ENCODE data around the gene SDR9C7.
"Not testable (repeated sequence)": the region's sequence is repeated elsewhere in the genome, so short reads cannot be mapped to it uniquely, and the experiment has no call there.

SDR9C7 gene

GRCh38 chr12:56933826-56934625 lies at the start of gene SDR9C7:
Gene SDR9C7 (minus strand): TSS chr12:56934408. CDS start chr12:56934261, 147 bp downstream.
- Mint-ChIP-seq H3K36me3 (ENCODE audit: low read depth) (no peaks in the 10 kb centered on the region), H3K9me3 (no peaks in the 10 kb centered on the region), H3K27ac (peak within 1 kb of the TSS; percentile 27), H3K27me3 (ENCODE audit: low read depth, poor library complexity) (peaks cover 25% of the 10 kb centered on the region), H3K4me3 (no peak within 1 kb of the TSS), H3K4me1 (peaks cover 35% of the 10 kb centered on the region)
- DNase-seq = no peak
- no peak for TF ChIP-seq CTCF (IDR thresholded peaks at IDR 0.05)

DNA sequence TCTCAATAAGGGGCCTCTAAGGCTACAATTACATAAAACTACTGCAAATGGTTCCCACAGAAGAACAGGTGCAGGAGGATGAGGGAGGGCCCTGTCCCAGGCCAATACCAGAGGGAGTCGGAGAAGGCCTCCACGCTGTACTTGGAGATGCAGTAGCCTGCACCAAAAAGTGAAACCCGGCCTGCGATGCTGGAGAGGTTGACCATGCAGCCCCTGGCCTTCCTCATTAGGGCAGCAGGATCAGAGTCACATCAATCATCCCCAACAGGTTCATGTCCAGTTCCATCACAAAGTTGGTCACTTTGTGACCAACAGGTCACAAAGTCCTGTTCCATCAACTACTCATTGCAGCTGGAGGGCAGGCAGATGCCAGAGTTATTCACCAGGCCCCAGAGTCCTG lies 49.2 kb upstream of the SDR9C7 start:
- Mint-ChIP-seq H3K36me3 (ENCODE audit: low read depth) (no peaks in the 10 kb centered on the region), H3K4me1 (peaks cover 6% of the 10 kb centered on the region), H3K9me3 (no peaks in the 10 kb centered on the region), H3K4me3 (no peak overlapping the region), H3K27me3 (ENCODE audit: low read depth, poor library complexity) (peaks cover 11% of the 10 kb centered on the region), H3K27ac (no peak overlapping the region)
- no peak for TF ChIP-seq CTCF (IDR thresholded peaks at IDR 0.05)
- DNase-seq = no peak

- H3K27ac Mint-ChIP-seq; H3K4me3 Mint-ChIP-seq; H3K9me3 Mint-ChIP-seq; H3K4me1 Mint-ChIP-seq; DNase-seq; H3K36me3 Mint-ChIP-seq (ENCODE audit: low read depth): not testable (repeated sequence)
- H3K27me3 Mint-ChIP-seq (ENCODE audit: low read depth, poor library complexity) = peaks cover 11% of the 10 kb centered on the region
These were observed 48.5 kb upstream of the SDR9C7 start for GRCh38 chr12:56982578-56983236.

GRCh38 chr12:56980941-56981530 lies 46.8 kb upstream of the SDR9C7 start:
- H3K4me3 Mint-ChIP-seq = no peak overlapping the region
- peaks cover 7% of the 10 kb centered on the region for H3K27me3 Mint-ChIP-seq (ENCODE audit: low read depth, poor library complexity)
- no peaks in the 10 kb centered on the region for H3K36me3 Mint-ChIP-seq (ENCODE audit: low read depth)
- H3K4me1 Mint-ChIP-seq = no peaks in the 10 kb centered on the region
- H3K27ac Mint-ChIP-seq = no peak overlapping the region
- DNase-seq = no peak
- TF ChIP-seq CTCF (IDR thresholded peaks at IDR 0.05) = no peak
- H3K9me3 Mint-ChIP-seq = no peaks in the 10 kb centered on the region

DNA sequence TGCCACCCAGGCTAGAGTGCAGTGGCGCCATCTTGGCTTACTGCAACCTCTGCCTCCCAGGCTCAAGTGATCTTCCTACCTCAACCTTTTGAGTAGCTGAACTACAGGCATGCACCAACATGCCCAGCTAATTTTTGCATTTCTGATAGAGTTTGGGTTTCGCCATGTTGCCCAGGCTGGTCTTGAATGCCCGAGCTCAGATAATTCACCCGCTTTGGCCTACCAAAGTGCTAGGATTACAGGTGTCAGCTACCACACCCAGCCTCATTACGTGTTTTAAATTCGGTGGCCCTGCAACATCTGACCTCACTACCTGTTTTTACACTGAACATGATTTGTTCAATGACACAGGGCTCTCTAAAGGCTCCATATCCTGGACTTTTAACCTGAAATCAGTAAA lies 46.1 kb upstream of the SDR9C7 start:
- no peak overlapping the region for H3K27ac Mint-ChIP-seq
- no peaks in the 10 kb centered on the region for H3K9me3 Mint-ChIP-seq
- no peaks in the 10 kb centered on the region for H3K36me3 Mint-ChIP-seq (ENCODE audit: low read depth)
- H3K27me3 Mint-ChIP-seq (ENCODE audit: low read depth, poor library complexity) = peaks cover 6% of the 10 kb centered on the region
- DNase-seq = no peak
- H3K4me3 Mint-ChIP-seq = no peak overlapping the region
- no peak for TF ChIP-seq CTCF (IDR thresholded peaks at IDR 0.05)
- no peaks in the 10 kb centered on the region for H3K4me1 Mint-ChIP-seq

- H3K27ac Mint-ChIP-seq = no peak overlapping the region
- no peaks in the 10 kb centered on the region for H3K9me3 Mint-ChIP-seq
- no peak overlapping the region for H3K4me3 Mint-ChIP-seq
- H3K36me3 Mint-ChIP-seq (ENCODE audit: low read depth) = no peaks in the 10 kb centered on the region
- no peaks in the 10 kb centered on the region for H3K4me1 Mint-ChIP-seq
- TF ChIP-seq CTCF (IDR thresholded peaks at IDR 0.05) = no peak
- peaks cover 6% of the 10 kb centered on the region for H3K27me3 Mint-ChIP-seq (ENCODE audit: low read depth, poor library complexity)
- no peak for DNase-seq
These were observed 45.4 kb upstream of the SDR9C7 start for GRCh38 chr12:56979628-56980027.
